Gastroesophageal sphincter (tissue), 4 donors: ENCODE measurements around the gene COL11A1. TPM values are rescaled to one million over a fixed set of nuclear protein-coding genes. Genes with fewer than 3 reads are reported as not detected.

Experiments
- ATAC-seq: fragments of 150-250 bp; one replicate; pipeline ENCODE4 v1.9.1; 2016; ENCODE audit warnings: mild to moderate bottlenecking, moderate library complexity
- H3K27ac ChIP-seq, 4 donors: fragments of 200-600 bp; sonication (generic) in 3 of 4; 1 replicate in 3 of 4; 2 replicates in 1 of 4; pipeline ENCODE4 v1.5.1; 2016 to 2019
- H3K27me3 ChIP-seq: fragments of 200-600 bp; sonication (generic); one replicate; pipeline ENCODE4 v1.5.1; 2019
- H3K36me3 ChIP-seq, 2 donors: fragments of 200-600 bp; sonication (generic); one replicate each; pipeline ENCODE4 v1.5.1; 2019; ENCODE audit warnings: control low read depth in 1 of 2
- H3K4me1 ChIP-seq, 3 donors: fragments of 200-600 bp; sonication (generic); 1 replicate in 2 of 3; 2 replicates in 1 of 3; pipeline ENCODE4 v1.5.1; 2016 to 2019; ENCODE audit warnings: control low read depth in 2 of 3
- H3K4me3 ChIP-seq, 2 donors: fragments of 200-600 bp; sonication (generic); one replicate each; pipeline ENCODE4 v1.5.1; 2019; ENCODE audit warnings: mild to moderate bottlenecking in 1 of 2, moderate library complexity in 1 of 2
- H3K9me3 ChIP-seq, 3 donors: fragments of 200-600 bp; sonication (generic); one replicate each; pipeline ENCODE4 v1.5.1; 2017 to 2019; ENCODE audit warnings: control low read depth in 2 of 3
- CTCF ChIP-seq, 4 experiments: fragments of 200-600 bp in 2 of 4; fragments of 450-650 bp in 2 of 4; sonication (generic) in 1 of 4; IDR thresholded peaks; one replicate each; pipeline ENCODE4 v1.5.1; 2017 to 2019; ENCODE audit warnings: antibody characterized with exemption in 4 of 4, mild to moderate bottlenecking in 2 of 4, moderate library complexity in 2 of 4
- EP300 ChIP-seq: sonication (generic); formaldehyde crosslinking; IDR thresholded peaks from one replicate; pipeline ENCODE4 v1.6.1; 2017; ENCODE audit warnings: antibody characterized with exemption, mild to moderate bottlenecking
- POLR2A ChIP-seq, 2 donors: fragments of 450-650 bp; IDR thresholded peaks; one replicate each; pipeline ENCODE4 v1.6.1; 2017; ENCODE audit warnings: antibody characterized with exemption in 2 of 2, mild to moderate bottlenecking in 2 of 2, moderate library complexity in 1 of 2
- POLR2AphosphoS5 ChIP-seq: sonication (generic); formaldehyde crosslinking; IDR thresholded peaks from one replicate; pipeline ENCODE4 v1.6.1; 2017; ENCODE audit warnings: antibody characterized with exemption
- WGBS, 2 donors: methylation state at CpG; one replicate each; pipeline ENCODE4 v1.1.5; 2018; ENCODE audit warnings: low coverage in 1 of 2; 5-methylcytosine and 5-hydroxymethylcytosine counted together
- total RNA-seq, 4 donors: library from RNA; depleted of rRNA; stranded (reverse); fragments of >200 nt; gene quantifications; one replicate each; pipeline ENCODE4 v1.1.0, GENCODE V29; 2016

COL11A1 gene
- total RNA-seq, 4 donors from 2014 or later, result 0.19 TPM; not detected in 3

DNA sequence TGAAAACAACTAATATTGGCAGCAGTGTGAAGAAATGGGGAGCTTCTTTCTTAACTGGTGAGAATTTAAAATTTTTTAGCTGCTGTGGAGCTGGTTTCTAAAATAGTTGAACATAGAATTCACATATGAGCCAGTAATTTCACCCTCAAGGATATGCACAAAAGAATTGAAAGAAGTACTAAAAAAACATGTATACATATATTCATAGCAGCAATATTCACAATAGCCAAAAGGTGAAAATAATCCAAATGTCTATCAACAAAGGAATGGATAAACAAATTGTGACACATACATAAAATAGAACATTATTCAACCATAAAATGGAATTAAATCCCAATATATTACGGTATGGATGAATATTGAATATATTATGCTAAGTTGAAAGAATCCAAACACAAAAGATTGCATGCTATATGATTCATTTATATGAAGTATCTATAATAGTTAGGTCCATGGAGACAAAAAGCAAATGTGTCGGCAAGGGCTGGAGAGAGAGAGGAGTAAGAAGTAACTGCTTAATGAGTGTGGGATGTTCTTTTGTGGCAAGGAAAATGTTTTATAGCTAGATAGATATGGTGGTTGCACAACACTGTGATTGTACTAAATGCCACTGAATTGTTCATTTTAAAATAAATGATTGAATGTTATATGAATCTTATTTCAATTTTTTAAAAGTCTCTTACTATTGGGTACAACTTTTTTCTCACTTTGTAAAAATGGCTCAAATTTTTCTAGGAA is 14.8 kb upstream of the COL11A1 start:
- no peak overlapping the region for H3K27ac ChIP-seq
- H3K36me3 ChIP-seq, result no peaks in the 10 kb centered on the region
- no peak for ATAC-seq
- H3K9me3 ChIP-seq, result peaks cover 0 to 5% (median 0%) of the 10 kb centered on the region in 3 donors
- H3K4me3 ChIP-seq, result no peak overlapping the region
- no peak for TF ChIP-seq EP300
- no peak for TF ChIP-seq CTCF (IDR thresholded peaks at IDR 0.05)
- no peak for TF ChIP-seq POLR2AphosphoS5
- no peak for TF ChIP-seq POLR2A (IDR thresholded peaks at IDR 0.05)
- 89 to 93% methylated on average over 2 of the region's 2 CpGs for WGBS, 2 donors
- no peaks in the 10 kb centered on the region for H3K27me3 ChIP-seq
- H3K4me1 ChIP-seq, result no peaks in the 10 kb centered on the region

DNA sequence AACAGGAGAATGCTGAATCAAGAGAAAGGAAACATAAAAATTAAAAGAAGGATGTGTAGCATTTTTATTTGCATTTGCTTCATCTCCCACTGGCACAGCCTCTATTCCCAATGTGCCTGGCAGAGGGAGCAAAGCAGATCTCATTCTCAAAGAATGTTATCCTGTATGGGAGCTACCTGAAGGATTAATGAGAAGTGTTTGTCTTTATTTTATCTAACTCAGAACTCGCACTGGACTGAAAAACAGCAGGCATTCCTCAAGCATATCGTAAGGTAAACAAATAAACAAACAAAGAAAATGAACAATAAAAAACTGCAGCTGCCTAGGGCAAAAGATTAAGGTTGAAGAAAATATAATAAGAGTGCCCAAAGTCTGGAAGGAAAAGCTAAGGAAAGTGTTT is 12.7 kb upstream of the COL11A1 start:
- ATAC-seq, result no peak

DNA sequence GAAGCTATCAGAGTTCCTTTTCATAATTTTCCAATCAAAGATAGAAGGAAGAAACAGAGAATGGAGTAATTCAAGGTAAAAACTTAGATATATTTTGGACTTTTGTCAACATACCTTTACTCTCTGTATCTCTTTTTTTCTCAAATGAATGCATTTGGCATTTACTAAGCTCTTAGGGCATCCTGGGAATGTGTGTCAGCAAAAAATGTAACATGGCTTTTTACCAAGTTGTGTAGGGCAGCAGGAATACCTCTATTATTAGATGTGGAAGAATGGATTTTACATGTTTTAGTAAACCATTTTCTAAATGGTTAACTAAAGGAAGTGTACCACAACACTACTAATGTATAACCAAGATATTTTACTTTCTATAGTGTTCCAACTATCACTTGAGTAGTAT is 4.2 kb upstream of the COL11A1 start:
- TF ChIP-seq POLR2AphosphoS5 (no peak), EP300 (no peak), CTCF (IDR thresholded peaks at IDR 0.05) (no peak), POLR2A (IDR thresholded peaks at IDR 0.05) (no peak)
- H3K9me3 ChIP-seq, result no peaks in the 10 kb centered on the region
- no peak overlapping the region for H3K27ac ChIP-seq
- no peaks in the 10 kb centered on the region for H3K36me3 ChIP-seq
- no peak overlapping the region for H3K4me3 ChIP-seq
- peaks cover 3% of the 10 kb centered on the region for H3K27me3 ChIP-seq
- peaks cover 0 to 14% (median 6%) of the 10 kb centered on the region in 3 donors for H3K4me1 ChIP-seq
- ATAC-seq, result no peak

More for the DNA sequence above, 12.7 kb upstream of the COL11A1 start:
- H3K27ac ChIP-seq, result no peak overlapping the region
- no peak for TF ChIP-seq POLR2AphosphoS5
- no peak for TF ChIP-seq CTCF (IDR thresholded peaks at IDR 0.05)
- no peak for TF ChIP-seq POLR2A (IDR thresholded peaks at IDR 0.05)
- no peak for TF ChIP-seq EP300
- 56% methylated on average over 2 of the region's 2 CpGs; no CpG with 5 or more reads in 1 of the 2 donors for WGBS, 2 donors
- no peaks in the 10 kb centered on the region for H3K4me1 ChIP-seq
- no peaks in the 10 kb centered on the region for H3K36me3 ChIP-seq
- H3K4me3 ChIP-seq, result no peak overlapping the region
- peaks cover 0 to 5% (median 0%) of the 10 kb centered on the region in 3 donors for H3K9me3 ChIP-seq
- H3K27me3 ChIP-seq, result no peaks in the 10 kb centered on the region

DNA sequence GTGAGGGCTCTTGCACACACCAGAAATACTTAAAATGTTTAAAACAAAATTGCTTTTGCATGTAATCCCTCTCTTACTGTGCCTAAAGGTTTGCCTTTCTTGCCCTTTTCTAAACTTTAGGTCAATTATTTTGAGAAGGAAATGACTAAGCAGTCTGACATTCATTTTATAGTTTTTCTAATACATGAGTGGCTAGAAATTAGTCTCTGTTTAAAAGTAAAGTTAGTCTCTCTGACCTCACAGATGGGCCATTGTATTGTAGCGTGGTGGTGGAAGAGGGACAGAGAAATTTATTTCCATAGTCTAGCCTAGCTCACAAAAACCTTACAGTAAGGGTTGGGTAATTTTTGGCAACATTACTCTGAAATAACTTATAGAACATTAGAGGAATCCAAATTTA is 3.6 kb upstream of the COL11A1 start:
- WGBS, 2 donors, result 67 to 69% methylated on average over 1 of the region's 1 CpG
- Histone ChIP-seq H3K9me3 (no peaks in the 10 kb centered on the region), H3K4me3 (no peak overlapping the region), H3K4me1 (peaks cover 0 to 20% (median 6%) of the 10 kb centered on the region in 3 donors), H3K27ac (no peak overlapping the region), H3K27me3 (peaks cover 3% of the 10 kb centered on the region), H3K36me3 (no peaks in the 10 kb centered on the region)
- no peak for TF ChIP-seq CTCF (IDR thresholded peaks at IDR 0.05)
- TF ChIP-seq POLR2A (IDR thresholded peaks at IDR 0.05), result no peak
- TF ChIP-seq POLR2AphosphoS5, result no peak
- TF ChIP-seq EP300, result no peak
- ATAC-seq, result no peak

DNA sequence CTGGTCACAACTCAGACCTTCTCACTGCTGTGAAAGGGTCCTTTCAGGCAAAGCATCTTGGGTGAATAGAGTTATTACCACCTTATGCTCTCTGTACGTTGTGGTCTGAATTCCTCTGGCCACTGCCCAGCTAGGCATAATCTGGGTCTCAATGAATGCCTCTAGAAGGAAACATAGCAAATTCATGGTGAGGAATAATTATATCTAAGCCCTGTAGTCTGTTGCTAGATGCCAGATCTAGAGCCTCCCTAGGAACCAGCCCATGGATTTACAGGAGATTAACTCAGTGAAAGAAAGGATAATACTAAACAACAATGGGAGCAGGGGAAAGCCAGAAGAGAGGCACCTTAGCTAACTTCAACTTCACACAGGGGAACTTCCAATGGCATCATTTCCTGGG is 2.4 kb upstream of the COL11A1 start:
- WGBS, 2 donors, result no CpG with 5 or more reads among the region's 1 CpG
- Histone ChIP-seq H3K4me1 (peaks cover 0 to 25% (median 6%) of the 10 kb centered on the region in 3 donors), H3K36me3 (no peaks in the 10 kb centered on the region), H3K9me3 (no peaks in the 10 kb centered on the region), H3K27ac (no peak overlapping the region), H3K4me3 (no peak overlapping the region), H3K27me3 (peaks cover 3% of the 10 kb centered on the region)
- TF ChIP-seq POLR2A (IDR thresholded peaks at IDR 0.05) (no peak), CTCF (IDR thresholded peaks at IDR 0.05) (no peak), POLR2AphosphoS5 (no peak)
- no peak for ATAC-seq
